Stimulated activated naive CD4-positive, alpha-beta T cell treated with Interleukin-2 at 50 U/mL for 16 hours (primary cell): ENCODE data around the gene PPM1N.
"Not testable (repeated sequence)": the region's sequence is repeated elsewhere in the genome, so short reads cannot be mapped to it uniquely, and the experiment has no call there.

ENCODE experiments used
- DNase-seq: peaks from one replicate; lab custom pipeline; 2025; lab: John Stamatoyannopoulos, UW

PPM1N gene

DNA sequence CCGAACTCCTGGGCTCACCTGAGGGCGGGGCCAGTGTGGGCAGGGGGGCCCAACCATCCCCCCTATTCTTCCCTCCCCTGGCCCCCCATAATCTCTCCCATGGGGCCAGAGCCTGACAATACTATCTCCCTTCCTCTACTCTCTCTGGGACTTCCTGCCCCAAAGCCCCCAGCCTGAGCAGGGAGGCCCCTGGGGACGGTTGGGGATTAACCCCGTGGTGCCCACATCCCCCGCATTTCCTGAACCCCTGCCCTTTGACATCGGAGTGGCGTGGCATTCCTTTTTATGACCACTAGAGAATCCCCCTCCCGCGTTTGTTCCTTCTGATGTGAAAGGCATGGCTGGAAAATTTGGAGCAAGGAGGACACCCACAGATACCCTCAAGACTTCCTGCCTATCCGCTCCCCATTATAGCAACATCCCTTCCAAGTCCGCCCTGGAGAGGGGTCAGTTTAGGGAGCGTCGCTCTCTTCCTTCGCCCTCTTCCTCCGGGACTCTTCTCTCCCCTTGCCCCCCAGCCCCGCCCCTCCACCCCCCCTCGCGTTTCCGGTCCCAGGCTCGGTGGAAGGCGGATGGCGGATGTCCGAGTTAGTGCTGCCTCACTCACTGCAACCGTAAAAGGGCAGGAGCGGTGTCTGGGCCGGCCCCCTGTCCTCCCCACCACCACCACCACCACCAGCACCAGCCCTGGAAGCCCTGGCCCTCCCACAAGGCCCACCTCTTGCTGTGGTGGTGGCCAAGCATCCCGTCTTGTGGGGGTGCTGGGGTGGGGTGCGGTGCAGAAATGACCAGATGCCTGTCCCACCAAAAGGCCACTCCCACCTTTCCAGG is 10.8 kb downstream of the PPM1N start:
- DNase-seq: peak; percentile 11

DNA sequence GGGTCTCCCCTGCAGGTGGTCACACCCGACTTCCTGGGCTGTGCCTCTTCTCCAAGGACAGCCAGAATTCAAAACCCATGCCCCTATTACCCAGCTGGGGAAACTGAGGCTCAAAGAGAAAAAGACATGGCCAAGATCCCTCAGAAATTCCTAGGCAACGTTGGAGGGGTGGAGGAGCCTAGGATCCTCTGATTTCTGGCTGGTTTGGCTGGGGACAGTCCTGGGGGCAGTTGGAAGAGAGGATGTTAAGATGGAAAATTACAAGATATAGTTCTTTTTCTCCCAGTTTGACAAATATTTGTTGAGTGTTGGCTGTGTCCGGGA is 11.4 kb downstream of the PPM1N start:
- no peak for DNase-seq

DNA sequence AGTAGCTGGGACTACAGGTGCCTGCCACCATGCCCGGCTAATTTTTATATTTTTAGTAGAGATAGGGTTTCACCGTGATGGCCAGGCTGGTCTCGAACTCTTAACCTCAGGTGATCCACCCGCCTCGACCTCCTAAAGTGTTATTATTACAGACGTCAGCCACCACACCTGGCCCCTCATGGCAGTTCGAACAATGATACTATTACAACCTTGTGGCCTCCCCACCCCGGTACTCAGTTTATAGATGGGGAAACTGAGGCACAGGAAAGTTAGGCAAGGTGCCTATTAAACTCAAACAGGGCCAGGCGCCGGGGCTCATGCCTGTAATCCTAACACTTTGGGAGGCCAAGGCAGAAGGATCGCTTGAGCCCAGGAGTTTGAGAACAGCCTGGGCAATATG is 12.1 kb downstream of the PPM1N start:
- not testable (repeated sequence) for DNase-seq

DNA sequence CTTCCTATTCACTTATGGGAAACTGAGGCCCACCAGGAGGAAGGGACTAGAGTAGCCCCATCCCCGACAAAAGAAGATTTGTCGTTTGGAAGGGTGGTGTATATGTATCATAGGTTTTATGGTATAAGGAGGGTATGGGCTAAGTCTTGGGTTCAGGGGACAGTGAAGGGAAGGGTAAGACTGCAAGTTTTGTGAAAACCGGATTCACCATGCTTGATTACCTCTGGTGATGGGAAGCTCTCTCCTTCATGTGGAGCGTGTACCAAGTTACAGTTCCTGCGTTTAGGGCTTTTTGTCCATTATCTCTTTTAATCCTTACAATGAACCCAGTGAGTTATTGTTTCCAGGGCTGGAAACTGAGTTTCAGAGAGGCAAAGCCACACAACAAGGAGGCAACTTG is 12.8 kb downstream of the PPM1N start:
- no peak for DNase-seq

DNA sequence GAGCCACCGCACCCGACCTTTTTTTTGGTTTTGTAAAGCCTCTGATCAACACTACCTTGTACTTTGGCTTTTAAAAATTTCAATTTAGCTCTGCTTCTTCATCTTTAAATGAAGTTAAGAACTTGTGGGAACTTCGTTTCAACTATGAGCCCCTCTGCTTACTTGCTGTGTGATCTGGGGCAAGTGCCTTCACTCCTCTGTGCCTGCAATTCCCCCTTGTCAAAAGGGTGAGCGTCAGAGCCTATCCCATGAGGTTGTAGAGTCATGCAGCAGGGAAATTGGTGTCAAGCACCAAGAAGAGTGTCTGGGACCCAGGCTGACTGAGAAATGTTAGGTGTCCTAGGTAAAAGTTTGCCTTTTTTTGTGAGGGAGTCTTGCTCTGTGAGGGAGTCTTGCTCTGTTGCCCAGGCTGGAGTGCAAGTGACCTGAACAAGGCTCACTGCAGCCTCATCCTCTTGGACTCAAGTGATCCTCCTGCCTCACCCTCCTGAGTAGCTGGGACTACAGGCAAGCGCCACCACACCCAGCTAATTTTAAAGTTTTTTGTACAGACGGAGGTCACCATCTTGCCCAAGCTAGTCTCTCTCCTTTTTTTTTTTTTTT is 14.7 kb downstream of the PPM1N start:
- DNase-seq: no peak

DNA sequence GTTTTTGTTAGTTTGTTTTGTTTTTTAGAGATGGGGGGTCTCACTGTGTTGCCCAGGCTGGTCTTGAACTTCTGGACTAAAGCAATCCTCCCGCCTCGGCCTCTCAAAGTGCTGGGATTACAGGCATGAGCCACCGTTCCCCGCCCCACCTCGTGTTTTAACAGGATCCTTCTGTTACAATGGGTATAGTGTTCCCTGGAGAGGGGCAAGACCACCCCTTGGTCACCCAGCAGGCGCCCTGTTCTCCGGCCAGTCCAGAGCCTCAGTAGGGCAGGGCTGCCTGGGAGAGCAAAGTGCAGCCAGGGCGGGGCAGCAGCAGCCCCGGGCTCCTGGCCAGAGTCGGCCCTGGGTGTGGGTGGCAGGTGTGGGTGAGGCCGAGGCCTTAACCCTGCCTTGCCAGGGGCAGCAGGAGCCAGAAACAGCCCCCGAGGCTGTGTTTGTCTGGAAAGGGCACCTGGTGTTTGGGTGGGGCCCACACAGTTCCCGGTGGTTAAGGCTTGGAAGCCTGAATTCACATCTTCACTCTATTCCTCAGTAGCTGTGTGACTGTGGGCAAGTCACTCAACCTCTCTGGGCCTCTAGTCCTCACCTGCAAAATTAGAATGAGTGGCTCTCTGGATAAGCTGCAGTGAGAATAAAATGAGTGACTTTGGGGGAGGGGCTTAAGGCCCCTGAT is 16.3 kb downstream of the PPM1N start:
- no peak for DNase-seq

DNA sequence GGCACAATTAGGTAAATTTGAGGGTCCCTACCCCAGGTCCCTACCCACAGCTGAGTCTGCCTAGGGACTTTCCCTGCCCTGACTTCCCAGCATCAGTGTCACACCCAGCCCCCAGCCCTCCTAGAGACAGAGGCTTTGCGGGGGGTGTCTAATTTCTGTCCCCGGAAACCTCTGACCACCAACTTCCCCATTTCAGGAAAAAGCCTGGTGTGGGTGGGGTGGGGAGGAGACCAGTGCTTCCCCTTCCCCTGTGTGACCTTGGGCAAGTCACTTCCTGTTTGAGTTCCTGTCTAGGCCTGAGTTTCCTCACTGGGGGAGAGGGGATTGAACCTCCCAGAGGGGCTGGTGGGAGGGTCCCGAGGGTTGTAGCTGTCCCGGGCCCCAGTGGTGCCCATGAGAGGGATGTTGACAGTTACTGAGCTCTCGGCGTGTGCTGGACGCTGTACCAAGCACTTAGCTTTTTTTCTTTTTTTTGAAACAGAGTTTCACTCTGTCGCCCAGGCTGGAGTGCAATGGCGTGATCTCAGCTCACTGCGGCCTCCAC is 16.9 kb downstream of the PPM1N start:
- peak; percentile 12 for DNase-seq

DNA sequence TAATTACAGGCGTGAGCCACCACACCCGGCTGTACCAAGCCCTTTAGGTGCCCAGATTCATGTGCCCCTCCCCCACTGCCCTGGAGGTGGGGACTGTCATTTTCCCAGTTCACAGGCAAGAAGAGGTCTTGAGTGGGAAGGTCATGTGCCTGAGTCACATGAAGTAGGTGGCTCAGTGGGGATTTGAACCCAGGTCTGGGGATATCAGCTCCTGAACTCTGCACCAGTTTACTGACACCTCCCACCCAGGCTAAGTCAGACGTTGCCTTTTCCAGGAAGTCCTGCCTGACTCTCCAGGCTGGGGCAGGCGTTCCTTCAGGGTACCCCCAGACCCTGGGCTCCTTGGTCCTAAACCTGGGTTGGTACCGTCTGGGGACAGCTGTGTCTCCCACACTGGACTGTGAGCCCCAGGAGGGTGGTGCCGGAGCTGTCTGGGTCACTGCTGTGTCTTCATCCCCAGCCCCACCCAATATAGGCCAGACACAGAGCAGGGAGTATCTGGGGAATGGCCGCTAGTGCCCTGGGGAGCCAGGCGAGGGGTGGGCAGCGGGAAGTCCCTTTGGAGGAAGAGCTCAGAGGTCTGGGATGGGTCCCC is 17.7 kb downstream of the PPM1N start:
- no peak for DNase-seq

DNA sequence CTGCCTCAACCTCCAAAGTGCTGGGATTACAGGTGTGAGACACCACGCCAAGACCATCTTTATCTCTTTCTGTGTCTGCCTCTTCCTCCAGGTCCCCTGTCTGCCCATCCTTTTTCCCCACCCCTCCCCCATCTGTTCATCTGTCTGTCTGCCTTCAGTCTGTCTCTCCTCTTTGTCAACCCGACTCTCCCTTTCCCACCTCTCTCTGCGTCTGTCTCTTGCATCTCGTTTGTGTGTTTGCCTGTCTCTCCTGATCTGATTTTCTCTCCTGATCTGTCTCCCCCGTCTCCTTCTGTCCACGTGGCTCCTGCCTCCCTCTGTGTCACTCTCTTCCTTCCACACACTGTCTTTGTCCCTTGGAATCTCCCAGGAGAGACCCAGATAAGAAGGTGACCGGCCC is 19.0 kb downstream of the PPM1N start:
- DNase-seq: no peak

DNA sequence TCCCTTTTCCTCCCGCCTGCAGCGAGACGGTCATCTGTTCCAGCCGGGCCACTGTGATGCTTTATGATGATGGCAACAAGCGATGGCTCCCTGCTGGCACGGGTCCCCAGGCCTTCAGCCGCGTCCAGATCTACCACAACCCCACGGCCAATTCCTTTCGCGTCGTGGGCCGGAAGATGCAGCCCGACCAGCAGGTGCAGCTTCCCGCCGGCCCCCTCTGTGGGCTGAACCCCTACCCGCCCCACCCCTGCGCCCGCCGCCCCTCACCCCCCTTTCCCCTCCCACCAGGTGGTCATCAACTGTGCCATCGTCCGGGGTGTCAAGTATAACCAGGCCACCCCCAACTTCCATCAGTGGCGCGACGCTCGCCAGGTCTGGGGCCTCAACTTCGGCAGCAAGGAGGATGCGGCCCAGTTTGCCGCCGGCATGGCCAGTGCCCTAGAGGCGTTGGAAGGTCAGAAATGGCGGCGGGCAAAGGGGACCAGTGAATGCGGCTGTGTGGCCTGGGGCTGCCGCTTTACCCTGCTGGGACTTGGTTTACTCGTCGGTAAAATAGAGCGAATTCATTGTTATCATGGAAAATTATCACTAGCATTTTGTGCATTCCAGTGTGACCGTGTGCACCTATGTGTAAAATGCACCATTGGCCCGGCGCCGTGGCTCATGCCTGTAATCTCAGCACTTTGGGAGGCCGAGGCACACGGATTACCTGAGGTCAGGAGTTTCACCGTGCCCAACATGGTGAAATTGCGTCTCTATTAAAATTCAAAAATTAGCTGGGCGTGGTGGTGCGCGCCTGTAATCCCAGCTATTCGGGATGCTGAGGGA is 19.6 kb downstream of the PPM1N start:
- DNase-seq: no peak

DNA sequence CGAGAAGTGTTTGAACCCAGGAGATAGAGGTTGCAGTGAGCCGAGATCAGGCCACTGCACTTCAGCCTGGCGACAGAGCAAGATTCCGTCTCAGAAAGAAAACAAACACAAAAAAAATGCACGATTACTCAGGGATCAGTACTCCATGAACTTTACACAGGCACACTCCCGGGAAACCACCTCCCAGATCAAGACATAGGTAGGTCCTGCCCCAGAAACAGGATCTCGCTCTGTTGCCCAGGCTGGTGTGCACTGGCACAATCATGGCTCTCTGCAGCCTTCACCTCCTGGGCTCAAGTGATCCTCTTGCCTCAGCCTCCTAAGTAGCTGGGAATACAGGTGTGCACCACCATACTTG is 20.2 kb downstream of the PPM1N start:
- DNase-seq: no peak

DNA sequence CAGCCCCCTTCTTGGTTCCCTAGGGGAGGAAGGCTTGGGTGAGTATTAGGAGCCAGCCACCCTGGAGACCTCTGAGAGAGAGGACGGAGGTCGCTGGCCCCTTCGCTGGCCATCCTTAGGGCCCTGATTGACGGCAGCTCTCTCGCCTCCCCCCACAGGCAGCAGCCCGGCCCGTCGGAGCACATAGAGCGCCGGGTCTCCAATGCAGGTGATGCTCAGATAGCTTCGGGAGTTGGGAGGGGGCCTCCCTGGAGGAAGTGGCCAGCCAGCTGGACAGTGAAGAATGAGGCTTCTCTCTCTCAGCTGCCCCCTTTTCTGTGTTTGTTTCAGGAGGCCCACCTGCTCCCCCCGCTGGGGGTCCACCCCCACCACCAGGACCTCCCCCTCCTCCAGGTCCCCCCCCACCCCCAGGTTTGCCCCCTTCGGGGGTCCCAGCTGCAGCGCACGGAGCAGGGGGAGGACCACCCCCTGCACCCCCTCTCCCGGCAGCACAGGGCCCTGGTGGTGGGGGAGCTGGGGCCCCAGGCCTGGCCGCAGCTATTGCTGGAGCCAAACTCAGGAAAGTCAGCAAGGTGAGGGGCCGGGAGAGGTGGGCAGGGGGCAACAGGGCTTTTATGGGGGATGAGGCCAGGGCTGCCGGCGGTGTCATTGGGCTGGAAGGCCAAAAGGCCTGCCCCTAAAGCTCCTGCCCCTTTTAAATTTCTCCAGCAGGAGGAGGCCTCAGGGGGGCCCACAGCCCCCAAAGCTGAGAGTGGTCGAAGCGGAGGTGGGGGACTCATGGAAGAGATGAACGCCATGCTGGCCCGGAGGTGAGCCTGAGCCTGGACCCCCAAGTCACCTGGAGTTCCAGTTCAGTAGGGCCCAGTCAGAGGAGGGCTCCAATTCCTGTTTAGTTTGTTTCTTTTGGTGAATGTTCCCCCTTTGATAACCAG is 24.0 kb downstream of the PPM1N start:
- DNase-seq: no peak

DNA sequence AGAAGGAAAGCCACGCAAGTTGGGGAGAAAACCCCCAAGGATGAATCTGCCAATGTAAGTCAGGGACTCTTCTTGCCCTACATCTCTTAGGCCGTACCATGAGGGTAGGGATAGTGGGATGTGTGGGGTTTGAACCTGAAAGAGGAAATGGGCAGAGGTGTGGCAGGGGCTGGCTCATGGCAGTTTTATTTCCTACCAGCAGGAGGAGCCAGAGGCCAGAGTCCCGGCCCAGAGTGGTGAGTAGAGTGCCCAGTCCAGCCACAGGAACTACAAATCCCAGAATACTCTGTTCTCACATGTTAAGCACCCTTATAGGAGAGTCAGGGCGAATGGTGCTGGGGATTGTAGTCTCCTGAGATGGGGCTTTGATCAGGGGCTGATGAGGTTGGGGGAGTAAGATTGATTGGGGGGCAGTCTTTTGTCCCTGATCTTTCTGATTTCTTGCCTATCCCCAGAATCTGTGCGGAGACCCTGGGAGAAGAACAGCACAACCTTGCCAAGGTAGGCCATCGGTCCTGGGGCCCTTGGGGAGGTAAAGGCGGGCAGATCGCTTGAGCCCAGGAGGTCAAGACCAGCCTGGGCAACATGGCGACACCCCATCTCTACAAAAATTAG is 25.5 kb downstream of the PPM1N start:
- DNase-seq: peak; percentile 66

DNA sequence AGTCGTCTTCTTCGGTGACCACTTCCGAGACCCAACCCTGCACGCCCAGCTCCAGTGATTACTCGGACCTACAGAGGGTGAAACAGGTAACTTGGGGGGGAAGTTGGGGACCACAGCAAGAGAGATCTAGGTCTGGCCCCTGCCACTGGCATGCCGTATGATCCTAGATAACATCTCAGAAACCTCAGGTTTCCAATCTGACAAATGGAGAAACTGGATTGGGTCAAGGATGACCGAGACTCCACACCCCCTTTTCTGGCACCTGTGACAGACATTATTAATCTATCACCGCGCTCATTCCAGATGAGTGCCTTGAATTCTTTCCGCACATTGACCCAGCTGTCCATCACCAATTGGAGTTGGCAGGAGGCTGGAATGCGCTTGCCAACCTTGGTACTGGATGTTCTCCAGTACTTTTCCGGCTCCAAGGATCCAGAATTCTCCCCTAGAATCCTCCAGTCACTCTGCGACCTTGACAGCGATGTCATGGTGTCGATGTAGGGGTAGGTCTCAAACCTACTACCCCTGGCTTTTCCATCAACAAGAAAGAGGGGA is 26.4 kb downstream of the PPM1N start:
- no peak for DNase-seq

DNA sequence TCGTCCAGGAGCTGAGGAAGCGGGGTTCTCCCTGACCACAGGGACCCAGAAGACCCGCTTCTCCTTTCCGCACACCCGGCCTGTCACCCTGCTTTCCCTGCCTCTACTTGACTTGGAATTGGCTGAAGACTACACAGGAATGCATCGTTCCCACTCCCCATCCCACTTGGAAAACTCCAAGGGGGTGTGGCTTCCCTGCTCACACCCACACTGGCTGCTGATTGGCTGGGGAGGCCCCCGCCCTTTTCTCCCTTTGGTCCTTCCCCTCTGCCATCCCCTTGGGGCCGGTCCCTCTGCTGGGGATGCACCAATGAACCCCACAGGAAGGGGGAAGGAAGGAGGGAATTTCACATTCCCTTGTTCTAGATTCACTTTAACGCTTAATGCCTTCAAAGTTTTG is 27.9 kb downstream of the PPM1N start:
- no peak for DNase-seq

DNA sequence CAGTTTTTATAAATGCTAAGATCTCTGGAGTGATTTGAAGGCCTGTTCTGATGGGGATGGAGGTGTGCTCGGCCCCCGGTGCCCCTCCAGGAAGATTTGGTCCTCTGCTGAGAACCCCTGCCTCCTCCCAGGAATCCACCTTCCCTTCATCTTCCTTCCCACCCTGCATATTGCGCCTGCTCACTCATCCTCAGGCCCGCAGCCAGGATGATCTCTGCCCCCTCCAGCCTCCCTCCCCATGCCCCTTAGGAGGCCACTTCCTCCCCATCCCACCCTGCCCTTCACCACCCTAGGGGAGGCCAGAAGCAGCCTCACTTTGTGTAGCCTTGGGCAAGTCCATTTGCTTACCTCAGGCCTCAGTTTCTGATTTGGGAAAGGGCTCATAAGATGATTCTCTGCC is 28.7 kb downstream of the PPM1N start:
- no peak for DNase-seq

DNA sequence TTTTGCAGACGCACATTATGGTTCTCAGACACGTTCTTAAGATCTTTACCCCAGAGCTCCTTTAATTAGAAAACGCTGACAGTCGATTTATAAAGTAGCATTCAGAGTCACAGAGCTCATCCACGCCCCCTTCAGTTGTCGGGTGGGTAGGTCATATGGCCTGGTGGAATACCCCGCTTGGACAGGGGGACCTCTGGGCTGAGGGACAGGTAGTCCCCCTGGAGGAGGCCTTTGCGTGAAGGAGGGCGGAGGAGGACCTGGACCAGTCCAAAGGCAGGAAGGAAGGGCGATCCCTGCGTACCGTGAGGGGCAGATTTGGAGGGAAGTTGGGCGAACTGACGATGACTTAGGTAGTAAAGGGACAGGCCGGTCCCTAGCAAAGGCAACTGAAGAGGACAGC is 29.5 kb downstream of the PPM1N start:
- DNase-seq: no peak

DNA sequence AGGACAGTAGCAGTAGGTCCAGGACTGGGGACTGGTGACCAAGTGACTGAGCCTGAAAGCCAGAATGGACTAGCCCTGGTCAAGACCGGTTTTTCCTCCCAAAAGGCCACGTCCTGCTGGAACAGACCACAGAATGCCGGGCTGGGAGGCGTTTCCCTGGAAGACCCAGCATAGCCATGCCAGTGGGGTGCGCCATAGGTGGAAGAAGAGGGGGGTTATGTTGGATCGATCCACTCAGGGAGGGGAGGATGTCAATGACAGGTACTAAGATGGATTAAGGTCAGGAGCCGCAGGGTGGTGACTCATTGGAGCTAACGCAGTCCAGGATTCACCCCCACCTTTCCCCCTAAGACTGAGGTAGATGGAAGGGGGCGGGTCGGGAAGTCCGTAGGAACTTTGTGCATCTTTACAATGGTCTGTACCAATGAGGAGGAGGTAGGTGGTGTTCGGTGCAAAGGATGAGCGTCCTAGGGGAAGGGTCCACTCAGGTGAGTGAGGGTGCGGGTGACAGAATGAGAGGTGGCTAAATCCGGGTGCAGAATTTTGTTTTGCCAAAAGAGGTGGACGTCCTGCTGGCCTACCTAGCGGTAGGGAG is 30.0 kb downstream of the PPM1N start:
- DNase-seq: no peak

DNA sequence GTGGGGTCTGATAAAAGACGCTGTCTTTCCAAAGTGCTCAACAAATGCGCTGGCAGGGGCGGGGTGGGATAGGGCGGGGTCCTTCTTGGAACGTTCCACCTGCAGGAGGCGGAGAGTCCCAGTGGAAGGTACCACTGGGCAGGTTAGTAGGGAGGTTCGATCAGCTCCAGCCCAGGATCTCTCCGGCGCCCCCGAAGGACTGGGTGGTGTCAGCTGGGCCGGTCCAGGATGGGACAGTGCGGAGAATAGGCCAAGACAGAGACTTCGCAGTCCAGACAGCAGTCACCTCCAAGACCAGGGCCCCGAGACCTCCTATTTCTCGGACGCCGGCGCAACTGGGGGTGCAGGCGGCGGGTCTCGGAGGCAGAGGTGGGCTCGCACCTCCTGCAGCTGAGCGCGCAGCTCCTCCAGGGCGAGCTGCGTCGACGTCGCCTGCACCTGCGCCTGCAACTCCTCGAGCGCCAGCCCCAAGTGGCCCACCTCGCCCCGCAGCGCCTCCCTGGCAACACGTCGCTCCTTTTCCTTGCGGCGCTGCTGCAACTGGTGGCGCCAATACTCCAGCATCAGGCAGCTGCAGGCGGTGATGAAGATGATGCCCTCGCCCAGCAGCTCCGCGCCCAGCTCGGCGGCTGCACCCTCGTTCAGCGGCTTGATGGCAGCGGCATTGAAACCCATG is 30.6 kb downstream of the PPM1N start:
- no peak for DNase-seq
